IPS-15b (cell line): ENCODE measurements around the gene FGF11.

Source experiments
- H3K27me3 ChIP-seq: one replicate; pipeline ENCODE4 v1.6.1; 2013; ENCODE audit warnings: low read length; ENCODE audit not compliant: control insufficient read depth, insufficient read depth
- H3K36me3 ChIP-seq: one replicate; pipeline ENCODE4 v1.6.1; 2013; ENCODE audit warnings: low read length; ENCODE audit not compliant: control insufficient read depth, insufficient read depth
- H3K4me1 ChIP-seq: one replicate; pipeline ENCODE4 v1.6.1; 2013; ENCODE audit warnings: mild to moderate bottlenecking, low read length; ENCODE audit not compliant: control insufficient read depth, insufficient read depth
- H3K4me3 ChIP-seq: one replicate; pipeline ENCODE4 v1.5.1; 2013; ENCODE audit warnings: low read depth, low read length
- H3K9ac ChIP-seq: one replicate; pipeline ENCODE4 v1.6.1; 2013; ENCODE audit warnings: low read depth, mild to moderate bottlenecking, low read length
- H3K9me3 ChIP-seq: one replicate; pipeline ENCODE4 v1.6.1; 2013; ENCODE audit warnings: mild to moderate bottlenecking, low read length; ENCODE audit not compliant: control insufficient read depth, insufficient read depth

Gene FGF11

GRCh38 chr17:7437950-7438614 lies 1.2 kb upstream of the FGF11 start:
- Histone ChIP-seq H3K27me3 (peaks cover 14% of the 10 kb centered on the region), H3K9me3 (no peaks in the 10 kb centered on the region), H3K4me3 (peak overlapping the region; percentile 87), H3K36me3 (peaks cover 2% of the 10 kb centered on the region), H3K9ac (no peak overlapping the region), H3K4me1 (peaks cover 11% of the 10 kb centered on the region)

- peak overlapping the region; percentile 87 for H3K4me3 ChIP-seq
- peaks cover 2% of the 10 kb centered on the region for H3K36me3 ChIP-seq
- H3K27me3 ChIP-seq = peaks cover 19% of the 10 kb centered on the region
- H3K4me1 ChIP-seq = peaks cover 11% of the 10 kb centered on the region
- H3K9me3 ChIP-seq = no peaks in the 10 kb centered on the region
- H3K9ac ChIP-seq = no peak overlapping the region
These were observed 454 bp upstream of the FGF11 start for GRCh38 chr17:7438656-7439460.

GRCh38 chr17:7440113-7440833 lies 961 bp downstream of the FGF11 start:
- Histone ChIP-seq H3K4me3 (peak overlapping the region; percentile 87), H3K4me1 (peaks cover 14% of the 10 kb centered on the region), H3K9ac (peak overlapping the region; percentile 92), H3K36me3 (peaks cover 2% of the 10 kb centered on the region), H3K9me3 (no peaks in the 10 kb centered on the region), H3K27me3 (peaks cover 25% of the 10 kb centered on the region)

GRCh38 chr17:7440834-7441195 lies 1.5 kb downstream of the FGF11 start:
- no peaks in the 10 kb centered on the region for H3K9me3 ChIP-seq
- H3K27me3 ChIP-seq = peaks cover 25% of the 10 kb centered on the region
- H3K4me1 ChIP-seq = peaks cover 14% of the 10 kb centered on the region
- H3K36me3 ChIP-seq = peaks cover 2% of the 10 kb centered on the region
- H3K9ac ChIP-seq = peak overlapping the region; percentile 92
- peak overlapping the region; percentile 87 for H3K4me3 ChIP-seq

- H3K27me3 ChIP-seq = peaks cover 25% of the 10 kb centered on the region
- peaks cover 2% of the 10 kb centered on the region for H3K36me3 ChIP-seq
- no peaks in the 10 kb centered on the region for H3K9me3 ChIP-seq
- peak overlapping the region; percentile 87 for H3K4me3 ChIP-seq
- no peak overlapping the region for H3K9ac ChIP-seq
- H3K4me1 ChIP-seq = peaks cover 17% of the 10 kb centered on the region
These were observed 2.0 kb downstream of the FGF11 start for GRCh38 chr17:7441266-7441665.

GRCh38 chr17:7442142-7442541 lies 2.8 kb downstream of the FGF11 start:
- H3K4me3 ChIP-seq = no peak overlapping the region
- H3K9me3 ChIP-seq = no peaks in the 10 kb centered on the region
- H3K4me1 ChIP-seq = peaks cover 19% of the 10 kb centered on the region
- no peak overlapping the region for H3K9ac ChIP-seq
- peaks cover 2% of the 10 kb centered on the region for H3K36me3 ChIP-seq
- peaks cover 31% of the 10 kb centered on the region for H3K27me3 ChIP-seq

- Histone ChIP-seq H3K4me3 (no peak overlapping the region), H3K36me3 (peaks cover 2% of the 10 kb centered on the region), H3K9me3 (no peaks in the 10 kb centered on the region), H3K27me3 (peaks cover 30% of the 10 kb centered on the region), H3K4me1 (peaks cover 15% of the 10 kb centered on the region), H3K9ac (no peak overlapping the region)
These were observed 4.5 kb downstream of the FGF11 start for GRCh38 chr17:7443499-7444485.

GRCh38 chr17:7444682-7445618 lies 5.6 kb downstream of the FGF11 start, which contains the start of gene CHRNB1:
Gene CHRNB1, plus strand, starts transcription at chr17:7445061. Its CDS starts 67 bp downstream, at chr17:7445128.
- Histone ChIP-seq H3K4me3 (peak within 1 kb of the TSS; percentile 58), H3K36me3 (peaks cover 2% of the 10 kb centered on the region), H3K9ac (no peak within 1 kb of the TSS), H3K4me1 (peaks cover 12% of the 10 kb centered on the region), H3K27me3 (peaks cover 26% of the 10 kb centered on the region), H3K9me3 (no peaks in the 10 kb centered on the region)

GRCh38 chr17:7445619-7445968 lies 6.3 kb downstream of the FGF11 start:
- Histone ChIP-seq H3K9me3 (no peaks in the 10 kb centered on the region), H3K9ac (no peak overlapping the region), H3K4me3 (peak overlapping the region; percentile 58), H3K4me1 (peaks cover 12% of the 10 kb centered on the region), H3K27me3 (peaks cover 26% of the 10 kb centered on the region), H3K36me3 (peaks cover 2% of the 10 kb centered on the region)

GRCh38 chr17:7448461-7448860 lies 9.1 kb downstream of the FGF11 start:
- Histone ChIP-seq H3K27me3 (peaks cover 21% of the 10 kb centered on the region), H3K4me1 (peaks cover 8% of the 10 kb centered on the region), H3K4me3 (no peak overlapping the region), H3K9me3 (no peaks in the 10 kb centered on the region), H3K36me3 (no peaks in the 10 kb centered on the region), H3K9ac (no peak overlapping the region)
